NCI-H1417 (cell line): ENCODE measurements around the gene ANP32B.
A peak's percentile ranks its signal among the peaks of the same experiment; 100 is the strongest.

Experiments
- DNase-seq, 3 experiments: peaks; one replicate each; lab custom pipeline; 2025; lab: John Stamatoyannopoulos, UW

The ANP32B gene

GRCh38 chr9:98031169-98031568 is 48.0 kb downstream of the ANP32B start:
- no peak for DNase-seq

GRCh38 chr9:98031935-98032334 is 48.8 kb downstream of the ANP32B start:
- DNase-seq: no peak

- peak; percentile 63 to 91 (median 72) for DNase-seq
These were observed 51.7 kb downstream of the ANP32B start for GRCh38 chr9:98034593-98035546.

- DNase-seq: no peak
These were observed 54.2 kb downstream of the ANP32B start for GRCh38 chr9:98037357-98037756.

GRCh38 chr9:98038958-98039357 is 55.8 kb downstream of the ANP32B start:
- DNase-seq: no peak

GRCh38 chr9:98039607-98040017 is 56.5 kb downstream of the ANP32B start:
- no peak for DNase-seq

GRCh38 chr9:98040212-98040611 is 57.1 kb downstream of the ANP32B start:
- peak in 1 of 3 experiments; percentile 30 for DNase-seq

- no peak for DNase-seq
These were observed 60.8 kb downstream of the ANP32B start for GRCh38 chr9:98043915-98044314.

GRCh38 chr9:98045234-98046179 is 62.4 kb downstream of the ANP32B start:
- DNase-seq: no peak

- DNase-seq: no peak
These were observed 63.0 kb downstream of the ANP32B start for GRCh38 chr9:98046180-98046543.

- DNase-seq: no peak
These were observed 63.9 kb downstream of the ANP32B start for GRCh38 chr9:98047002-98047401.

GRCh38 chr9:98049288-98050072 is 66.3 kb downstream of the ANP32B start:
- no peak for DNase-seq

GRCh38 chr9:98050351-98050750 is 67.2 kb downstream of the ANP32B start:
- no peak for DNase-seq

- DNase-seq: no peak
These were observed 71.3 kb downstream of the ANP32B start for GRCh38 chr9:98054376-98054951.

- DNase-seq: peak; percentile 80 to 95 (median 95)
These were observed 73.4 kb downstream of the ANP32B start, which contains the start of gene NANS for GRCh38 chr9:98056269-98057137. NANS (plus strand) TSS chr9:98056732; CDS start chr9:98056809, 77 bp downstream.

GRCh38 chr9:98057138-98057799 is 74.1 kb downstream of the ANP32B start:
- peak in 1 of 3 experiments; percentile 64 for DNase-seq

- DNase-seq: no peak
These were observed 79.0 kb downstream of the ANP32B start for GRCh38 chr9:98062161-98062560.

- no peak for DNase-seq
These were observed 81.7 kb downstream of the ANP32B start for GRCh38 chr9:98064623-98065392.
